Natural killer cell (primary cell): Measurements from ENCODE around the gene TMEM255B. TPM values are rescaled to one million over a fixed set of nuclear protein-coding genes. Genes with fewer than 3 reads are reported as not detected.

Experiments
- ATAC-seq, 3 donors: fragments of 150-1000 bp in 2 of 3; fragments of 200-7000 bp in 1 of 3; cut with Tn5 transposase; 1 replicate in 1 of 3; 2 replicates in 2 of 3; pipeline ENCODE4 v1.10.0; 2021; ENCODE audit warnings: mild to moderate bottlenecking in 2 of 3, moderate library complexity in 2 of 3
- DNase-seq, 2 donors: peaks; one replicate each; pipeline versions ENCODE4 v3.0.0 to v3.0.0-alpha.2; 2013 to 2021; ENCODE audit warnings: mixed read lengths in 1 of 2
- H3K27ac ChIP-seq: one replicate; pipeline ENCODE4 v1.5.1; 2013; ENCODE audit warnings: mild to moderate bottlenecking, low read length
- H3K27me3 ChIP-seq: one replicate; pipeline ENCODE4 v1.6.1; 2013; ENCODE audit warnings: low read length; ENCODE audit not compliant: control insufficient read depth, insufficient read depth
- H3K36me3 ChIP-seq: one replicate; pipeline ENCODE4 v1.6.1; 2013; ENCODE audit warnings: low read length; ENCODE audit not compliant: control insufficient read depth, insufficient read depth
- H3K4me1 ChIP-seq: one replicate; pipeline ENCODE4 v1.6.1; 2013; ENCODE audit warnings: low read length; ENCODE audit not compliant: control insufficient read depth, insufficient read depth
- H3K4me3 ChIP-seq: one replicate; pipeline ENCODE4 v1.5.1; 2013; ENCODE audit warnings: low read length
- H3K9me3 ChIP-seq: one replicate; pipeline ENCODE4 v1.6.1; 2013; ENCODE audit warnings: low read length; ENCODE audit not compliant: control insufficient read depth, insufficient read depth
- H3K27ac Mint-ChIP-seq, 2 donors: one replicate each; pipeline ENCODE4 v1.8.0; 2022; ENCODE audit warnings: mild to moderate bottlenecking in 2 of 2, mixed read lengths in 2 of 2, moderate library complexity in 1 of 2
- H3K27me3 Mint-ChIP-seq, 2 donors: one replicate each; pipeline ENCODE4 v1.8.0; 2022; ENCODE audit warnings: low read depth in 2 of 2, mixed read lengths in 2 of 2
- H3K36me3 Mint-ChIP-seq: one replicate; pipeline ENCODE4 v1.8.0; 2022; ENCODE audit warnings: mixed read lengths
- H3K4me1 Mint-ChIP-seq, 2 donors: one replicate each; pipeline ENCODE4 v1.8.0; 2022; ENCODE audit warnings: mixed read lengths in 2 of 2
- H3K4me3 Mint-ChIP-seq: one replicate; pipeline ENCODE4 v1.8.0; 2022; ENCODE audit warnings: mild to moderate bottlenecking, moderate library complexity, mixed read lengths
- H3K9me3 Mint-ChIP-seq, 2 donors: one replicate each; pipeline ENCODE4 v1.8.0; 2022; ENCODE audit warnings: mixed read lengths in 2 of 2
- WGBS: methylation state at CpG from one replicate; pipeline ENCODE4 v1.1.7; 2013; ENCODE audit warnings: missing lambda C conversion rate; ENCODE audit not compliant: insufficient coverage; 5-methylcytosine and 5-hydroxymethylcytosine counted together
- intact Hi-C: fragments of 100-400 bp; cut with micrococcal nuclease; formaldehyde crosslinking; loops from one replicate; pipeline ENCODE4 v1.14.2; 2022
- total RNA-seq, 4 donors: library from RNA; stranded (reverse); fragments of 120-200 nt in 1 of 4; gene quantifications; one replicate each; pipeline versions ENCODE4 v1.2.3 to v1.2.4, GENCODE V29; 2013 to 2022
- TF ChIP-seq, protein P1 (sequence below): fragments of 200-600 bp; IDR thresholded peaks from one replicate; pipeline ENCODE4 v1.8.0; 2022; ENCODE audit warnings: antibody characterized with exemption

The TMEM255B gene
- total RNA-seq, 3 donors from 2014 or later (not counting 1 experiment from before 2014, with no cell fraction given), result 0.38 to 3.0 (median 1.0) TPM

DNA sequence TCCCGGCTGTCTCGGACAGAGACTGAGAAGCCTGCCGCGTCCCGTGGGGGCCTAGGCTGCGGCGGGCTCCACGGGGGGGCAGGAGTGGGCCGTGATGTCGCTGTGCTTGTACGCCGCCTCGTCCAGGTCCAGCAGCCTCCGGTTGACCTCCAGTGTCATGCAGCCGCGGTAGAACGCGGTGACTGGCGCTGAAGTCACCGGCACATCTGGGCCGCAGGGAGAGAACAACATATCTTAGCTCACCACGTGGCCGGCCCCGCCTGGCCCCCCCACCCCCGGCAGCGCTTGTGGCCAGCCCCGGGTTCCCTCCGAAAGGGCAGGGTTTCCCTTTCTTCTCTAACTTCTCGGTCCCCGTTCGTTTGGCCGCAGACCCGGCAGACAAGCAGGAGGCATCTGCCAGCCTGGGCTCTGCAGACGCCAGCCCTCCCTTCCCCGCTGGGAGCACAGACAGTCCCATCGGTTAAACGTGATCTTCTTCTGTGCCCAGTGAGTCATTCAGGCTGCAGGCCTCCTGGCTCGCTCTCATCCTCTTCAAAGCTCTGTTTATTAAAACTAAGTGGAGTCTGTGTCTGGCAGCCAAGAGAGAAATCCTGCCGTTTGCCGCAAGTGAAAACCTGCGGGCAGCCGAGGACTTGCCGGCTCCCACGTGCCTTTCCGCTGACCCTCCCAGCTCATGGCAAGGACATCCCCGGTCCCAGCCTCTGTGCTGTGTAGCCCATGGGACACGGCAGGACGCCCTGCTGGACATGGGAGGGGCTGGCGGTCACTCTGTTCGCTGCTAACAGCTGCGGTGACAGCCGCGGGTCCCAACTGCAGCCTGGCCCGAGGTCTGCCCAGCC is 62.0 kb downstream of the TMEM255B start:
- Mint-ChIP-seq H3K36me3 (no peaks in the 10 kb centered on the region), H3K4me3 (no peak overlapping the region), H3K27me3 (peaks cover 0 to under 1% of the 10 kb centered on the region in 2 donors), H3K4me1 (peaks cover 4 to 12% of the 10 kb centered on the region in 2 donors), H3K27ac (no peak overlapping the region), H3K9me3 (no peaks in the 10 kb centered on the region)
- ATAC-seq (no peak), DNase-seq (no peak)
- H3K4me1 ChIP-seq, result peaks cover 11% of the 10 kb centered on the region
- no peak overlapping the region for H3K27ac ChIP-seq
- TF ChIP-seq, protein P1, sequence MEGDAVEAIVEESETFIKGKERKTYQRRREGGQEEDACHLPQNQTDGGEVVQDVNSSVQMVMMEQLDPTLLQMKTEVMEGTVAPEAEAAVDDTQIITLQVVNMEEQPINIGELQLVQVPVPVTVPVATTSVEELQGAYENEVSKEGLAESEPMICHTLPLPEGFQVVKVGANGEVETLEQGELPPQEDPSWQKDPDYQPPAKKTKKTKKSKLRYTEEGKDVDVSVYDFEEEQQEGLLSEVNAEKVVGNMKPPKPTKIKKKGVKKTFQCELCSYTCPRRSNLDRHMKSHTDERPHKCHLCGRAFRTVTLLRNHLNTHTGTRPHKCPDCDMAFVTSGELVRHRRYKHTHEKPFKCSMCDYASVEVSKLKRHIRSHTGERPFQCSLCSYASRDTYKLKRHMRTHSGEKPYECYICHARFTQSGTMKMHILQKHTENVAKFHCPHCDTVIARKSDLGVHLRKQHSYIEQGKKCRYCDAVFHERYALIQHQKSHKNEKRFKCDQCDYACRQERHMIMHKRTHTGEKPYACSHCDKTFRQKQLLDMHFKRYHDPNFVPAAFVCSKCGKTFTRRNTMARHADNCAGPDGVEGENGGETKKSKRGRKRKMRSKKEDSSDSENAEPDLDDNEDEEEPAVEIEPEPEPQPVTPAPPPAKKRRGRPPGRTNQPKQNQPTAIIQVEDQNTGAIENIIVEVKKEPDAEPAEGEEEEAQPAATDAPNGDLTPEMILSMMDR, result no peak
- no peak overlapping the region for H3K4me3 ChIP-seq
- H3K27me3 ChIP-seq, result no peaks in the 10 kb centered on the region
- H3K36me3 ChIP-seq, result no peaks in the 10 kb centered on the region
- intact Hi-C loops, result no loop called here
- H3K9me3 ChIP-seq, result no peaks in the 10 kb centered on the region
- 92% methylated on average over 54 of the region's 54 CpGs for WGBS

DNA sequence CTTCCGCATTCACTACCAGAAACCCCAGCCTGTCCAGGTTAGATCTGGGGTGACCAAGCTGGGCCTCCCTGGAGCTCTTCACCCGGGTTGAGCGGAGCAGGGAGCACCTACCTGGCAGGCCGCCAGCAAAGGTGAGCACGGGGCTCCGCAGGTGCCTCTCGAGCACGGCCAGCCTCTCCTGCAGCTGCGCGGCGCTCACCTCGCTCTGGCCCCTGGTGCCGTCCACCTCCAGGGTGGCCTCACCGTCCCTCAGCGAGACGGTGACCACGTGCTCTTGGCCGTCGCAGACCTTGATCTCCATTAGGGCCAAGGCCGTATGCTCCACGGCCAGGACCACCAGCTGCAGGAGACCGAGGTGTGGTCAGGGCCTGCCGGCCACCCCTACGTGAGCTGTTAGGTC is 62.8 kb downstream of the TMEM255B start:
- Histone ChIP-seq H3K36me3 (no peaks in the 10 kb centered on the region), H3K4me1 (peaks cover 3% of the 10 kb centered on the region), H3K4me3 (no peak overlapping the region), H3K27ac (no peak overlapping the region), H3K27me3 (no peaks in the 10 kb centered on the region), H3K9me3 (no peaks in the 10 kb centered on the region)
- Mint-ChIP-seq H3K4me1 (peaks cover 0 to 8% of the 10 kb centered on the region in 2 donors), H3K27me3 (no peaks in the 10 kb centered on the region), H3K9me3 (no peaks in the 10 kb centered on the region), H3K4me3 (no peak overlapping the region), H3K36me3 (no peaks in the 10 kb centered on the region), H3K27ac (no peak overlapping the region)
- TF ChIP-seq, protein P1, result no peak
- ATAC-seq, result no peak
- intact Hi-C loops, result no loop called here
- no peak for DNase-seq
- 97% methylated on average over 24 of the region's 24 CpGs for WGBS

DNA sequence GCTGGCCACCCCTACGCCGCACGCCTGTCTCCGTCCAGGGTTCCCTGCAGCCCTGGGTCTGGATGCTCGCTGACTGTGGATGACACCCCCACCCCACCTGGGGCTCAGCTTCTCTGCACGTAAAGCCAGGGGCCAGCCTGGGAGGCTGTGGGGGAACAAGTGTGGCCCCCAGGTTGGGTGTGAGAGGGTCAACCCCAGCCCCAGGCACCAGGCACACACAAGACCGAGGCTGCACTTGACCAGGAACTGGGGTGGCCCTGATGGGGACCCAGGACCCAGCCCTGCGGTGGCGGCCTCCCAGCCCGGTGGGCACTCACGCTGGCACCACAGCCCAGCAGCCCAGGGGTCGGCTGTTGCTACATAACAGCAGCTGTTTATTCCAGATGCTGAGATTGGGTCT is 63.2 kb downstream of the TMEM255B start:
- DNase-seq, result no peak
- H3K36me3 Mint-ChIP-seq, result no peaks in the 10 kb centered on the region
- H3K27me3 Mint-ChIP-seq, result no peaks in the 10 kb centered on the region
- peaks cover 0 to 4% of the 10 kb centered on the region in 2 donors for H3K4me1 Mint-ChIP-seq
- Histone ChIP-seq H3K4me1 (no peaks in the 10 kb centered on the region), H3K4me3 (no peak overlapping the region), H3K27ac (no peak overlapping the region), H3K27me3 (no peaks in the 10 kb centered on the region), H3K36me3 (no peaks in the 10 kb centered on the region), H3K9me3 (no peaks in the 10 kb centered on the region)
- TF ChIP-seq, protein P1, result no peak
- intact Hi-C loops, result no loop called here
- no peak for ATAC-seq
- H3K9me3 Mint-ChIP-seq, result no peaks in the 10 kb centered on the region
- no peak overlapping the region for H3K27ac Mint-ChIP-seq
- H3K4me3 Mint-ChIP-seq, result no peak overlapping the region
- WGBS, result 96% methylated on average over 12 of the region's 12 CpGs
